HG03039 (cell line): ENCODE results near the gene TMEM128.
"Not testable (repeated sequence)": the region's sequence is repeated elsewhere in the genome, so short reads cannot be mapped to it uniquely, and the experiment has no call there.

Experiments
- ATAC-seq: cut with Tn5 transposase; IDR thresholded peaks from one replicate; pipeline ENCODE4 v1.9.1; 2021; ENCODE audit warnings: mild to moderate bottlenecking, moderate library complexity; ENCODE audit not compliant: unreplicated experiment

The TMEM128 gene

DNA sequence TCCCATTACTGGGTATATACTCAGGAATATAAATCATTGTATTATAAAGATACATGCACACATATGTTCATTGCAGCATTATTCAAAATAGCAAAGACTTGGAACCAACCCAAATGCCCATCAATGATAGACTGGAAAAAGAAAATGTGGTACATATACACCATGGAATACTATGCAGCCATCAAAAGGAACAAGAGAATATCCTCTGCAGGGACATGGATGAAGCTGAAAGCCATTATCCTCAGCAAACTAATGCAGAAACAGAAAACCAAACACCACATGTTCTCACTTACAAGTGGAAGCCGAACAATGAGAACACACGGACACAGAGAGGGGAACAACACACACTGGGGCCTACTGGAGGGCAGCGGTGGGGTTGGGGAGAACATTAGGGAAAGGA is 9.7 kb upstream of the TMEM128 start:
- not testable (repeated sequence) for ATAC-seq

DNA sequence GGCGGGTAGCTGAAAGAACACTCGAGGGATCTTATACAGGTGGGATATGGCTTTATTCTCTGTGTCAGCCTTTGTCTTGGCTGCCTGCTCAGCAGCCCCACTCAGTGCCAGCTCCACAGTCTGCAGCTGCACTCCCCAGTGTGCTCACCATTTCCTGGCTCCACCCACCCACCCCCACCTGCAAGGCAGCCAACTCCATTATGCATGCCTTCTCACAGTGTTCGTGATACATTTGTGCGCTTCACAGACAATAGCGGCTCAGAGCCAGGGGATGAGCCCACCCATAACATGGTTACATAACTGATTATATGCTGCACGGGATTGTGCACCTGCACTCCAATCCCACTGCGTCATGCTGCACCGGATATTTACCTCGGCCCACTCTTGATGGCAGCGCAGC is 8.8 kb upstream of the TMEM128 start:
- ATAC-seq: no peak

DNA sequence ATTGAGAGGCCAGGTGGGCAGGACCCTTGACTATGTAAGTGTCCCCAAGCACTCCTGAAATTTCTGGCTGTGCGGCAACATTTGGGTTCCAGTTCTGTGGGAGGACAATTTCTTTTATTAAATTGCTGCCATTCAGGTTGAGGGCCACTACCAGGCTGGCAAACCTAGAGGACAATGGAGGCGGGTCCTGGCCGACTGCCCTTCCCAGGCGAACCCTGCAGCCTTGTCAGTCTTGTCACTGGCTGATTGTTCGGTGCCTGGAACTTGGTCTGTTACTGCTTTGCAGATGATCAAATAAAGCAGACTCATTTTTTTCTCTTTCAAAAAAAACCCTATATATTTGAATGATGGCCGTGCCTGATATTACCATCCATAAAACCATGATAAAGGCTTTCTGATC is 6.6 kb upstream of the TMEM128 start:
- no peak for ATAC-seq

DNA sequence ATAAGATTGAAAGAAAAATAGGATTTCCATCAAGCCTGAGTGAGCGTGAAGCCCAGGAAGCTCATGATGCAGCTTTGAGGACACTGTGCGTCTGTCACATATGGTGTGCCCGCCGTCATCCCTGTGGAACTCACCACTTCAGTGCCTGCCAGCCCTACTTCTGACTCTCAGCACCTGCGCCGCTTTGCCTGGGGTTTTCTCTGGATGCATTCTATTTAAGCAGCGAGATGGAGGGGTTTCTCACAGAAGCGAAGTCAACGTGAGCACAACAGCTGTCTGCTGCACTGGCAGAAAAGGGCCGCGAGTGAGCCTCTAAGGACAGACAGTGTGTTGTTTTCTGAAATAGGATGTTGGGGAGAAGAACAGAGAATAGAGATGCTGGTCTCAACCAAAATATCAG is 6.2 kb upstream of the TMEM128 start:
- ATAC-seq: no peak

DNA sequence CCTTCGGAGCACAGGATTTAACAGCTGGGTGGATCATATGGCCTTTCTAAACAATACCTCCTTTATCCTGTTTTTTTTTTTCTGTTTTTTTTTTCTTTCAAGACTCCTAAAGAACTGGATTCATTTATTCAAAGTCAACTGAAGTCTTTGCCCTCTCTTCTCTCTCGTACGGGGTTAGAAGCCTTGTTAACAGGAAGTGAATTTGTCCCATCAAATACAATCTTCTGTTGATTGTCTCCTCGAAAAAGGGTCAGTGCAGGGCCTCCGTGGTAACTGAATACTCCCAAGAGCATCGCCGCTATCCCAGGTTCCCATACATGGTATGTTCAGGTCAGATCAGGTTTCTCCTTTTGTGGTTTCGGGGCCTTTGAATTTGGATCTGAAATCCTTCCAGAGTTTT is 1.8 kb upstream of the TMEM128 start:
- no peak for ATAC-seq

DNA sequence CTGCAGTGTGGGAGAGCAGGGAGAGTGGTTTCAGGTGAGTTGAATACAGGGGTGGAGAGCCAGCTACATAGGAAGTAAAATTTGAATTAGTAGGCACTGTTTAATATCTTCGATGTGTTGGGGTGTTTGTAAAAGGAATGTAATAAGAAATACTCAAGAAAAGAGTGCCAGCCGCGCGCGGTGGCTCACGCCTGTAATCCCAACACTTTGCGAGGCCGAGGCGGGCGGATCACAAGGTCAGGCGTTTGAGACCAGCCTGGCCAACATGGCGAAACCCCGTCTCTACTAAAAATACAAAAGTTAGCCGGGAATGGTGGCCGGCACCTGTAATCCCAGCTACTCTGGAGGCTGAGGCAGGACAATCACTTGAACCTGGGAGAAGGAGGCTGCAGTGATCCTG is 1.3 kb upstream of the TMEM128 start:
- not testable (repeated sequence) for ATAC-seq

DNA sequence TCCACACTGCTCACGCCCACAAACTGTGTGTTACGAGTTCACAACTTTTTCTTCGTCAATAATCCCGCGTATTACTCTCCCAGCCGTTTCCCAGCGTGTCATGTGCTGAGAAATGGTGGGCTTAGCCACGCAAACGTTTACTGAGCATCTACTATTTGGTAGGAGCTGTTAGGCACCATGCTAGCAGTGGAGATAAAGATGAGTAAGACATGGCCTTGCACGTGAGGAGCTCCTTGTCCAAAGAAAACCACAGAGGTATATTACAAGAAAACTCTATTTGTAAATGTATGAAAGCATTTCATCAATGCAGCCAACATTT is 821 bp upstream of the TMEM128 start:
- ATAC-seq: no peak

DNA sequence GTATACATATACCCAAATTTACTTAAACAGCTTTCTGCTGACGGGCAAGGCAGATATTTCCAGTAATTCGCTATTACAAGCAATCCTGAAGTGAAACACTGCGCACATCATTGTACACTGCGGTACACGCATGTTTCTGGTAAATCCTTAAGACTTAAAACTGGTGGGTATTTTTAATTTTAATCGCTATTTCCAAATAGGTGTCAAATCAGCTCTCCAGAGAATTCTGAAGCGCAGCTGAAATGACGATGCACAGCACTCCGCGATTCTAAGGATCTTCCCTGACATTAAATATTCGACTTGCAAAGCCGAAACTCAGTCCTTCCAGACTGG is 361 bp downstream of the TMEM128 start:
- ATAC-seq: no peak

DNA sequence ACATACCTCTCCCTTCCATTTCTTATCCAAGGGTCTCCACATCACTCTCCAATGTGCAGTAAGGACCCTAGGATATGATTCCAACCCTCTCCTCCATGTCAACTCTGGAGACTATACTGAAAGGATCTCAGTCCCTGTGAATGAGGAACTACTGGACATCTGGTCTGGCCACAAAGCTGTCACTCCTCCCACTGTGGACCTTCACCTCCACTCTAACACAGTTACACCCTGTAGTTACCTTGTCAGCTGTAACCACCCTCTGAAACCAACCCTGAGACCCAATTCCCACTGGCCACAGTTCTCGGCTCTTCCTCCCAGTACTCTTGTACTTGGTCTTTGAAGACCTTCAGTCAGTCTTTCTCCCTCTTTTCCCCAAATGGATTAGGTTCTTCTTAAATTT is 2.9 kb downstream of the TMEM128 start:
- ATAC-seq: no peak

DNA sequence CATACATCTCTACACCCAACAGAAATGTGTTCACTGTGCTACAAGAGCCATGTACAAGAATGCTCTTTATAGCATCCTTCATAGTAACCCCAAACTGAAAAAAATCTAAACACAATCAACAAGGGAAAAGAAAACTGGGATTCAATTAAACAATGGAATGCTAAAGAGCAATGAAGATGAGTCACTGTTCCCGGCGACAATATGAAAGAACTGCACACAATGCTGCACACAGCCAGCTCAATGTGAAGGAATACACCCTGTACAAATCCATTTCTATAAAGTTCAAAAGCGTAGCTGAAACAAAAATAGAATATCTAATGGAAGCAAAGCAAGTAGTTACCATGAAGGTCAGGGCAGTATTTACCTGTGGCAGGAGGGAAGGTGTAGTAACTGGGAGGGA is 8.5 kb downstream of the TMEM128 start:
- ATAC-seq: not testable (repeated sequence)

DNA sequence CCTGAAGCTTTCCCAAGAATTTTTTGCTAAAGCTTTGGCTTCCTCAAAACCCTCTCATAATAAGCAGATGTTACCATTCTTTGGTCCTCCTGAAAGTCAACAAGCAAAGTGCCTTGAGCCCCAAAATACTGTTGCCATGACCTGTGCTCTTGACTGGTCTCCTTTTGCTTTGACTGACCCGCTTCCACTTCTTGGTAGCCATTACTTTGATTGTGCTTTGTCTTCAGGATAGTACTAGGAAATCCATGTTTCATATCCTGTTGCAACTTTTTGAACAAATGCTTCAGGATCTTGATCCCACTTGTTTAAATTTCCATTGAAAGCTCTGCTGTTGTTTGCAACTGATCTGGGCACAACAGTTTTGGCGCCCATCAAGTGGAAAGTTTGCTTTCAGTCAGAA is 14.4 kb downstream of the TMEM128 start:
- ATAC-seq: no peak

DNA sequence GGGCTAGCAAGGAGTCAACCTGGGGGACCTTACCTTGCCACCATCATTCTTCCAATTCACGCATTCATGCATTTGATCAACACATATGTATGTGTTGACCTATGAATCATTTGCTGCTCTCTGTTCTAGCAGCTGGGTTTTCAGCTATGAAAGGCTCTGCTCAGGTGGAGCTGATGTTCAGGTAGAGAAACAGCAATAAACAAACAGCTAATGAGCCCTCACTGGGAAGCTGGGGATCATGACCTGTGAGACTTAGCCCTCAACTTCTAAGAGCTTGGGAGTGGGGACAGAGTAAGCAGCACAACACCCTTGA is 19.7 kb downstream of the TMEM128 start:
- no peak for ATAC-seq

DNA sequence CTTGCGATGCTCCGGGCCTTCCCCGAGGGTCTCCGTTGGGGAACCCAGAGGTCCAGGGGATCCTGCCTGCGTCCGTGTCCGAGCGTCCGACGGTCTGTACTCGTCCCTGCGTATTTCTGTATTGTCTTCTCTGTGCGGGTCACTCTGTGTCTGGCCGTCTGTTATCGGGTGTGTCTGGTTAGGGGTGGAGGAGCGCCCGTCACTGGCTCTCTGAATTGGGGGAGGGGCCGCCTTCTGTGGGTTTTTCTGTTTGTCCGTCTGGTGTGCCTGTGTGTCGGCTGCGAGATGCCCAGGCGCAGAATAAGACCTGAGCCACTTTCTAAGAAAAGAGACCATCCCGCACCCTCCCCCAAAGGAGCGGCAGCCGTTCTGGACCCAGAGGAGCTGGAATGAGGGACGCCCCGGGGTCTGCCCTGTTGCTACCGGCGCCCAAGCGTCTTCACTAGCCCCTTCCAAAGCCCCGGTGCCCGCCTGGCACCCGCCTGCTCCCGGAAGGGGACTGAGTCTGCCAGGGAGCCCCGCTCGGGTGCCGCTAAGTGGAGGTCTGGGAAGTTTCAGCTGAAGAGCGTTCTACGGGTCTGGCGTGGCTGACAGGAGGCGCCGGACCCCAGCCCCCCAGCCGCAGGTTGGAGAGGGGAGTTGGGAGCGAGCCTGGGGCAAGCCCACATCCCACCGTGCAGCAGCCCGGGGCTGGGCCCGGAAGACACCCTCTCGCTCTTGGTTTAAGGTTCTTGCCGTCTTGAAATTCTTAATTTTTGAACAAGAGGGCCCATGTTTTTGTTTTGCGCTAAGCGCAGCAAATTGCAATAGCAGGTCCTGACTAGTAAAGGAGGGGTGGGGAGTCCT is 20.3 kb downstream of the TMEM128 start:
- ATAC-seq: no peak

DNA sequence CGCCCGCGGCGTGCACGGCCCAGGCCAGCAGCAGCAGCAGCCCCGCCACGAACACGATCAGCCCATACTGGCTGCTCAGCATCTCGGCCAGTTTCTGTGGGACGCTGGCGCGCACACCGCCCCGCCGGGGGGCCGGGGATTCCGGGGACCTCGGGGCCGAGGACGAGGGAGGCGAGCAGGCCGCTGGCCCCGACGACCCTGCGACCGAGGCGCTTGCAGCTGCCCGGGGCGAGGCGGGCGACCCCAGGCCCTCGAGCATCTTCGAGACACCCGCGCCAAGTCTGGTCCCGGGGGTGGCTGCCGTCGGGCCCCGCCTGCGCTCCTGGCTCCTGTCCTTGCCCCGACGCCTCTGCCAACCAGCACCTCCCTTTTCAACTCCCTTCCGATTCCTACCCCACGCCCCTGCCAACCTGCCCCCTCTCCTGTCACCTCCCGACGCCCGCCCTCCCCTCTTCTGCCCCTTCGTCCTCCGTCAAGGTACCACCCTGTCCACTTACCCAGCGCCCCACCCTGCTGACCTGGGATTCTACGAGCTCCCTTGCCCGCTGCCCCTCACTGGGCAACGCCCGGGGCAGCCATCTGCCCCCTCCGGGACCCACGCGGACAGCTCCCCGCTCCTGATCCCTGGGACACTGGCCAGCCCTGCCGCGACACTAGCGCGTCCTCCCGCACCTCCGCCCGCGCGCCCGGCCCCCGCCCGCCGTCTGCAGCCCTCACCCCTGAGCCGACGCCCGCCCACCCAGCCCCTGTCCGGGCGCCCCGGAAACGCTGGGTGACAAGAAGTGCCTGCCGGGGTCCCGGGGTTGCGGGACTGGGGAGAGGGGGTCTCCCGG is 21.2 kb downstream of the TMEM128 start, which contains the start of gene OTOP1:
Gene OTOP1, minus strand, starts transcription at position 324 of the 833 bp plus-strand sequence. Its CDS starts 65 bp downstream, at position 259.
- no peak for ATAC-seq

DNA sequence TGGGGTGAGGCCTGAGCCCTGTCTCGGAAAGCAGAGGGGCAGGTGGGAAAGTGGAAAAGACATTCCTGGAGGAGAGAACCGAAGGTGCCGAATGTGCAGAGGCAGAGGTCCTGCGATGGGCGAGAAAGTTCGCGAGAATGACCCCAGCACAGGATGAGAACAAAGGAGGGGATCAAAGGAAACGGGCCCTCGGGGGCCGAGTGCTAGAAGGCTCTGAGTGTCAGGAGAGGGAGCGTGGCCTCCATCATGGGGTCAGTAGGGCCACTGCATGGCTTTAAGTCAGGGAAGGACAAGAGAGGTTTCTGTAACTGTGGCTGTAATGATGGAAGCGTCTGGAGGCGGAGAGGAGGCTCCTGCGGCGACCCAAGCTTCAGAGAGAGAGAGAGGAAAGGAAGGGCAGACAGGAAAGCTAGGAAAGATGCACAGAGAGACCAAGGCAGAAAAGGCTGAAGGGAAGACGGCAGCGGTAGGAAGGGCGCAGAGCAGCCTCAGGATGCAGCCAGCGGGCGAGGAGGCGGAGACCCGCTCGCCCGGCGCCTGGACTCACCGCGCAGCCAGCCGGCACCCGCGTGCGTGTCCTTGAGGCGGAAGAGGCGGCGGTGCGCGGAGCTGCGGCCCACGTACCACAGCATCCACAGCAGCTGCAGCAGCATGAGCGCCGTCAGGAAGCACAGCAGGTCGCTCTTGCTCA is 22.0 kb downstream of the TMEM128 start:
- ATAC-seq: no peak

DNA sequence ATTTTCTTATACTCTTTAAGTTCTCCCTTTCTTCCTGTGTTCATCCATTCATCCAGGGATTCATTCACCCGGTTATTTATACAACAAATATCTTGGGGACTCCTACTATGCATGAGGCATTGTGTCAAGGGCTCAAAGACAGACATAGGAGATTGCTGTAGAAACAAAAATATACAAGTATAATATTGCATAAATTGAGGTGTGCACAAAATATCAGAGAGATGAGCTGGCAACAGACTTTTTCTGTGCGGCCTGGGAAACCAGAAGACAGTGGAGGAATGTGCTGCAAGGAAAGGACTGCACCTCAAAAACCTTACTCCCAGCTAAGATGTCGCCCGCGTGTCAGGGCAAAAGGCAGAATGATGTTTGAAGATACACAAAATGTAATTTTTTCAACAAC is 30.9 kb downstream of the TMEM128 start:
- ATAC-seq: no peak

DNA sequence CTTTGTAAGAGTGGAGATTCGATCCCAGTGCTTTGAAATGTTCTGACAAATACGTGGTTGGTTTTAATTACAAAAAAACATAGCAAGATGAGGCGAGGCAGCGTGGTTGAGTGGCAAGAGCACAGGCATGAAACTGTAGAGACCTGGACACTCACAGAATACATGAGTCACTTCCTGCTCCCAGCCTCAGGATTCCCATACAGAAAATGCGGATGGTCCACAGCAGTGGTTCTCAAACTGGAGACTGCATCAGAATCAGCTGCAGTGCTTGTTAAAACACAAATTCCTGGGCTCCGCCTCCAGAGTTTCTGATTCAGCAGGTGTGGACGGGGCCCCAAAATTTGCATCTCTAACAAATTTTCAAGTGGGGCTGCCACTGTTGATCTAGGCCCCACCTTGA is 31.4 kb downstream of the TMEM128 start:
- no peak for ATAC-seq

DNA sequence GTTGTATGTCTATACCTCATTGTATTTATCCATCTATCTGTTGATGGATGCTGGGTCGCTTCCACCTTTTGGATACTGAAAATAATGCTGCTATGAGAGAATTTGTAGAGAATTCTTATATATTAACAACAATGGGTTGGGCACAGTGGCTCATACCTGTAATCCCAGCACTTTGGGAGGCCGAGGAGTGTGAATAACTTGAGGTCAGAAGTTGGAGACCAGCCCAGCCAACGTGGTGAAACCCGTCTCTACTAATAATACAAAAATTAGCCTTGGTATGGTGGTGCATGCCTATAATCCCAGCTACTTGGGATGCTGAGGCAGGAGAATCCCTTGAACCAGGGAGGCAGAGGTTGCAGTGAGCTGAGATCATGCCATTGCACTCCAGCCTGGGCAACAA is 34.3 kb downstream of the TMEM128 start:
- not testable (repeated sequence) for ATAC-seq

DNA sequence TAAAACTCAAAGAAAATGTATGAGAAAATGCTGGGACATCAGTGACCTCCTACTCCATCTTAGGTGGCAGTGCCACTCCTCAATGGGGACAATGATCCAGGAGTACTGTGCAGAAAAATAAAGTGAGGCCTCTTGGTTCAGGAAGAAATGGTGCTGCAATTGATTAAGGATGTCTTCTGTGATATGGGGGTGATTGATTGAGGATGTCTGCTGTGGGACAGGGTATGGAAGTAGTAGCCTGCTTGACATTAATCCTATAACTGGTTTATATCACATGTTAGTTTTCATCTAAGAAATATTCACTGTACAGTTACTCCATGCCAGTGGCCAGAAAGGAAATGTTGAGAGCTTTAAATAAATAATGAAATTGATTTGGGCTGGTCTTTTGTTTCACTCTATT is 41.8 kb downstream of the TMEM128 start:
- no peak for ATAC-seq

DNA sequence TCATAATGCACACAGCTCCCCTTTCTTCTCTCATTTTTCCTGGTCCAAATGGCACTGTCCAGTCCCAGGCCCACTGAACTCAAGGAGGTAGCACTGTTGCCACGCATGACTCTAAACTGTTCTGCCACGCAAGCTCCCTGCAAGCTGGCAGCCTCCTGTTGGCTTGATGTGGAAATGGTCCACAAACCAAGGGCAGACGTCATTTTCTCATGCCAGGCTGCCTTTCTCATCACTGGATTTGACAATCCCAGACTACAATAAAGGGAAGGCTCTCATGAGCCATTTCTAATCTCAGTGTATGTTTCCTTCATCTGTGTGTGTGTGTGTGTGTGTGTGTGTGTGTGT is 43.6 kb downstream of the TMEM128 start:
- no peak for ATAC-seq

DNA sequence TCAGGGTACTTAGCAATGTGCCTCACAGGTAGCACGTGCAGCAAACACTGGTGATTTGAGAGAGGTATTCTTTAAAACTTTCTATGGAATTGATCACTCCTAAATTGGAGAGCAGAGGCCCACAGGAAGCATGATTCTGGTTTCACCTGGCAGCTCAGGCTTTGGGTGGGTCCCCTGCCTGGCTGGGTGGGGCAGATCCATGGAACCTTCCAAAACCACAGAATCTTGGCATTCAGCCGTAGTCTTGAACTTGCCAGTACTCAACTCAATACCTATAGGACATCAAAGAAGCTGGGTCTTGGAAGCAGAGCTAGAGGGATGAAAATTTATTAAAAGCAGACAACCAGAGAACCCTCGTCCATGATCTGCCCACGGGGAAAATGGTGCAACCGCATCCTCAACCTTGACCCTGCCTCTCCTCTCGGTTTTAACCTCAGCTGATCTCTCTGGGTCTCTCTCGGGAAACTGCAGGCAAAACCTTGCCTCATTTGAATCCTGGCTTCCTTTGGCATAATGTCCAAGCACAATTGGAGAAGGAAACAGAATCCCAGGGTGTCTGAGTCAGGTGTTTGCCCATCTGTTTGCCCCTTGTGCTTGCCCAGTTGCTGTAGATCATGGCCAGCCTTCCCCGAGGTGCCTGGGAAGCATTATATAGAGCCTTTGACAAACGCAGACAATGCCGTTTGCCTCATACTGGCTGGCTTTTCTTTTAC is 44.2 kb downstream of the TMEM128 start:
- no peak for ATAC-seq
